Renal cortical epithelial cell (primary cell): Measurements from ENCODE around the gene KYAT1. TPM values are rescaled to one million over a fixed set of nuclear protein-coding genes. Genes with fewer than 3 reads are reported as not detected.
"Not testable (repeated sequence)": the region's sequence is repeated elsewhere in the genome, so short reads cannot be mapped to it uniquely, and the experiment has no call there.

Source experiments
- DNase-seq: peaks from one replicate; pipeline ENCODE4 v3.0.0-alpha.2; 2011; ENCODE audit warnings: low read depth
- total RNA-seq: library from RNA; depleted of rRNA; stranded (reverse); fragments of >200 nt; gene quantifications from 2 replicates; pipeline ENCODE4 v1.2.3, GENCODE V29; 2014

KYAT1 gene
- total RNA-seq, 1 donor from 2014 or later = 10.5 TPM

DNA sequence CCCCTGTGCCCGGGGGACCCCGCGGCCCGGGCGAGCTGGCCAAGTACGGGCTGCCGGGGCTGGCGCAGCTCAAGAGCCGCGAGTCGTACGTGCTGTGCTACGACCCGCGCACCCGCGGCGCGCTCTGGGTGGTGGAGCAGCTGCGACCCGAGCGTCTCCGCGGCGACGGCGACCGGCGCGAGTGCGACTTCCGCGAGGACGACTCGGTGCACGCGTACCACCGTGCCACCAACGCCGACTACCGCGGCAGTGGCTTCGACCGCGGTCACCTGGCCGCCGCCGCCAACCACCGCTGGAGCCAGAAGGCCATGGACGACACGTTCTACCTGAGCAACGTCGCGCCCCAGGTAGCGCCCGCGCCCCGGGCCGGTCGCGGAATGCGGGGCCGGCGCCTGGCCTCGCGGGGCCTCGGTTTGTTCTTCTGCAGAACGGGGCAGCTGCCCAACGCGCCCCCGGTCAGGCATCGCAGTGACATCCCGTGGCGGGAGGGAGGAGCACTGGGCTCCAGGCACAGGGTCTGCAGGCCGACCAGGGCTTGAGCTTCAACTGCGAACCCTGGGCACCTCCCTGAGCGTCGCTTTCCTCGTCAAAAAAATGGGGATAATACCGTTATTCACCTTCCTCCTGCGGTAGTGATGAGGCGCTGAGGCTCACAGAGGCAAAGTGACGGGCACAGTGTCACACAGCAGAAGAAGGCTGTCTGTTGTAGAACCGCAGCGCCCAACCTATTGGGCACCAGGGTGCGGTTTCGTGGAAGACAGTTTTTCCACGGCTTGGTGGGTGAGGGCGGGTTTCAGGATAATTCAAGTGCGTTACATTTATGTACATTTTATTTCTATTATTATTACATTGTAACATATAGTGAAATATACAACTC is 62.7 kb downstream of the KYAT1 start:
- no peak for DNase-seq

DNA sequence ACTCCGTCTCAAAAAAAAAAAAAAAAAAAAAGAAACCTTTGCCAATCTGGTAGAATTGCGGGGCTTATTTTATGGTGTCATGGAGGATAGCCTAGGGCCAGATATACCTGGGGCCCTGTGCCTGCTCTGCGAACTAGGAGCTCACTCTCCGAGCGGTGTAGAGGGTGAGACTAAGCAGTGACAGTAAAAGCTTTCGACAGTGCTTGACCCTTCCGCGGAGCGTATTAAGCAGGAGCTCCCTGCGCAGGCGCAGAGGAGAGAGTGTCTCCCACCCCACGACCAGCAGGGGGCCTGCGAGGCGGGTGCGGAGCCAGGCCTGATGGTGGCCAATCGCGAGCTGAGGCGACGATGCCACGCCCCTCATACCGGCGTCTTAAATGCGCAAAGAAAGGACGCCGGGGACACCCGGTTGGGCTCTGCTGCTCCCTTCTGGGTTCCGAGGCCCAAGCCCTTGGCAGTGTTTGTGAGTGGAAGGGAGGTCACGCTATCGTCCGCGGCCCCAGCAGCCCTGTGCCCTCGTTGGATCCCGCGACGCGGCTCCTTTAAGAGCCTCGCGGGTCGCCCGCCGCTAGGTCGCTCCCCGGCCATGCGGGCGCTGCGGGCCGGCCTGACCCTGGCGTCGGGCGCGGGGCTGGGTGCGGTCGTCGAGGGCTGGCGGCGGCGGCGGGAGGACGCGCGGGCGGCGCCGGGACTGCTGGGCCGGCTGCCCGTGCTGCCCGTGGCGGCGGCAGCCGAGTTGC is 63.5 kb downstream of the KYAT1 start, which contains the start of gene ENDOG:
Gene ENDOG, plus strand, starts transcription at position 402 of the 740 bp plus-strand sequence. Its CDS starts 185 bp downstream, at position 587.
- peak; percentile 89 for DNase-seq

- DNase-seq = no peak
Observed at GRCh38 chr9:128810873-128811272, 70.9 kb downstream of the KYAT1 start.

GRCh38 chr9:128809831-128810230 is 71.9 kb downstream of the KYAT1 start:
- DNase-seq = no peak

GRCh38 chr9:128809036-128809599 is 72.6 kb downstream of the KYAT1 start:
- DNase-seq = no peak

DNA sequence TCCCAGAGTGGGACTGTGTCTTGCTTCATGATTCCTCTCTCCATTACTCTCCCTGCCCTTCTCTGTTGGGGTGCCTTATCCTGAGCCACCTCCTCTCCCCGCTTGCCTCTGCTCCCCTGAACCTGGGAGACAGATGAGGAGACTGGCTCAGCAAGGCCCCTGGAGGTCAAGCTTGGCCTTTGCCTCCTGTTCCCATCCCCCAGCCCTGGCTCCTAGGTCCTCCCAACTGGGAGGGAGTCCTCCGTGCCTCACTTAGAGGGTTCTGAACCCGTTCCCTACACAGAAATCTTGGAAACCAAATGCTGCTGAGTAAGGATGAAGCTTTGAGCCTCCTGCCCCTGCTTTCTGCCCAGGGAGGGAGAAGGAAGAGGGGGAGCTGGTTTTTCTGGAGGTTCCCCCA is 73.2 kb downstream of the KYAT1 start:
- DNase-seq = no peak

DNA sequence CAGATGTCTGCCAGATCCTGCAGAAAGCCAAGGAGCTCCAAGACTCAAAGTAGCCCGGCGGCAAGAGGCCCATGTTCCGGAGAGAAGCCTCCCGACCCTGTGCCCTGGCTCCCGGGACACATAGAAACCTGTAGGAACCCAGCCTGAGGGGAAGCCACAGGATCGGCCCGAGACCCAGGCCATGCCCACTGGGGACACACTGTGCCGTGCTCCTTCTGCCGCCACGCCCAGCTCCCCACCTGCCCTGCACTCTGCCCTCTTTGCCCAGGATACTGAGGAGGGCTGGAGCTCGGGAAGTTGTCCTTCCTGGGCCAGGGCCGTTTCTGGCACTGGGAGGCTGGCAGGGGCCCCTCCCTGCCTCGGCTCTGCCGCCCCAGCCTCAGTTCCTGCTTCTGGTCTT is 73.9 kb downstream of the KYAT1 start:
- DNase-seq = no peak

DNA sequence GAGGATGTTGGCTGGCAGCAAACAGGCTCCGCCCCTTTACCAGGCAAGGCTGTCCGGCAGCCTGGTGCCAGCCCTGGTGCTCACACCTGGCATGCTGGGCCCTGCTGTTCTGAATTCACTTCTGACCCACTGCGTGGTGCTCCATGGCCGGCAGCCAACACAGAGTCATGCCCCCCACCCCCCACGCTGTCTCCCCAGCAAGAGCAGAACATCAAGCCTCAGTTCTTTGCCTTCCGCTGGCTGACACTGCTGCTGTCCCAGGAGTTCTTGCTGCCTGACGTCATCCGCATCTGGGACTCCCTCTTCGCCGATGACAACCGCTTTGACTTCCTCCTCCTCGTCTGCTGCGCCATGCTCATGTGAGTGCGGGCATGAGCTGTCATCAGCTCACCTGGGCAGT is 76.1 kb downstream of the KYAT1 start:
- DNase-seq = no peak

- no peak for DNase-seq
Observed at GRCh38 chr9:128802482-128802881, 79.3 kb downstream of the KYAT1 start.

GRCh38 chr9:128800061-128800460 is 81.7 kb downstream of the KYAT1 start:
- no peak for DNase-seq

DNA sequence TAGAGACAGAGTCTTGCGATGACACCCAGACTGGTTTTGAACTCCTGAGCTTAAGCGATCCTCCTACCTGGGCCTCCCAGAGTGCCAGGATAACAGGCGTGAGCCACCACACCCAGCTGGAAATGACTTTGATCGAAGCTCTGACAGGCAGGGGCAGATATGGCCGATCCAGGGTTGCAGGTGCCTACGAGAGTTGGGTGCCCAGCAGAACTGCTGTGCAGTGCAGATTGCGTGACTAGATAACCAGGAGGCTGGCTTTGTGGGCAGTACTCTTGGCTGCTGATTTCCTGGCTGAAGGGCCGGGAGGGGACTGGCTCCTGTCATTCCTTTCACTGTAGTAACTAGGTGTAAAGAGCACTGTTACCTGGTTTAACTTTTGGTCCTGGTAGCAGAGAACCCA is 82.9 kb downstream of the KYAT1 start:
- no peak for DNase-seq

DNA sequence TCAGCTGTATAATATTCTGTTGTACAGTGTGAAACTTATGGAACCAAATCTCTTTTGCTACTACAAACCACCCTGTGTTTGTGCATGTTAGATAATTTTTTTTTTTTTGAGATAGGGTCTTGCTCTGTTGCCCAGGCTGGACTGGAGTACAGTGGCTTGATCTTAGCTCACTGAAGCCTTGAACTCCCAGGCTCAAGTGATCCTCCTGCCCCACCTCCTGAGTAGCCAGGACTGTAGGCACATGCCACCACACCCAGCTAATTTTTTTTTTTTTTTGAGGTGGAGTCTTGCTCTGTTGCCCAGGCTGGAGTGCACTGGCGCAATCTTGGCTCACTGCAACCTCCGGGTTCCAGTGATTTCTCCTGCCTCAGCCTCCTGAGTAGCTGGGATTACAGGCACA is 86.8 kb downstream of the KYAT1 start:
- not testable (repeated sequence) for DNase-seq

GRCh38 chr9:128792978-128793686 is 88.6 kb downstream of the KYAT1 start:
- no peak for DNase-seq

DNA sequence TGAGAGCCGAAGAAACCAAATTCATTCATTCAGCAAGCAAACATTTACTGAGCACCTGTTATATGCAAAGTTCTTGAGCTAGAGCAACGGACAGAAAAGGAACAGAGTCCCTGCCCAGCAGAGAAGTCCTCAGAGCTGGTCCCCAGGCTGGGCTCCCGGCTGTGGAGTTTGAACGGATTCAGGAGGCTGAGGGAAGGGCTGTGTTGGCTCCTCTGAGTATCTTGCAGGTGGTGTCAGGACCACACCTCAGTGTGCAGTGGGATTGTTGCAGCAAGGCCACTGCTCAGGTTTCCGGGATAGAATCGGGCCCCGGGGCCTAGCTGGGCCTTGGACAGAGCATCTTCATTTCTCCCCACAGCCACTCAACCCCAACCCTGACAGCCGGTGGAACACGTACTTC is 89.6 kb downstream of the KYAT1 start:
- no peak for DNase-seq

DNA sequence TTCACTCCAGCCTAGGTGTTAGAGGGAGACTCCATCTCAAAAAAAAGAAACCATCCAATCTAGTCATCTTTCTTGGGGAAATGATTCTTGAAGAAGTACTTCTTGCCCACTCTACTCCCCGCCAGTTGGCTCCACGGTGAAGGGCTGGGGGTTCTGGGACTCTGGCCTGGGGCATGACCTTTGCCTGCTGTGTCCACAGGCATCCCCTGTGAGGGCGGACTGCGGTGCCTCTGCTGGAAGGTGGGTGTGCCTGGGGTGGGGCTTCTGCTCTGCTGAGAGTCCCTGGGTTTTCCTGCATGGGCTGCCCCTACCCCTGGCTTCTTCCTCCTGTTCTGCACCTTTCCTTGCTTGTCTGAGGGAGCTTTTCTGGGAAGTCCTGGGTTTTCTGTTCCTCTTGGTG is 91.2 kb downstream of the KYAT1 start:
- no peak for DNase-seq

DNA sequence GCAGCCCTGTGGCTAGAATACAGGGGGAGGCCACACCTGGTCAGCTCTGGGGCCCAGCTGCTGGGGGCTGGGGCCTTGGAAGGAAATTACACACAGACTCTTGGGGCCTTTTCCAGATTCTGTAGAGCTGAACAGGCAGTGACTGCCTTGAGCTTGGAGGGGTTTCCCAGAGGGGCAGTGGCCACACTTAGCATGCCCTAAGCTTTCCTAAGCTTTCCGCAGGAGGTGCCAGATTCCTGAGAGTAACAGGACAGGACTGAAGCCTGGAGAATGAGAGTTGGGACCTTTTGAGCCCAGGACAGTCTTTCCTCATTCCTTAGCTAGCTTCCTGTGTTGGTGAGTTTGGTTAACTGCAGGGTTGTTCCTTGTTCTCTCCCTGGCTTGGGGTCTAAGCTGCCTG is 93.3 kb downstream of the KYAT1 start:
- no peak for DNase-seq

- DNase-seq = no peak
Observed at GRCh38 chr9:128787659-128788058, 94.1 kb downstream of the KYAT1 start.

GRCh38 chr9:128786681-128787601 is 94.8 kb downstream of the KYAT1 start, which contains the start of gene TBC1D13:
TSS of gene TBC1D13 (plus strand) at chr9:128787253. CDS start at chr9:128787354, 101 bp downstream.
- no peak for DNase-seq

DNA sequence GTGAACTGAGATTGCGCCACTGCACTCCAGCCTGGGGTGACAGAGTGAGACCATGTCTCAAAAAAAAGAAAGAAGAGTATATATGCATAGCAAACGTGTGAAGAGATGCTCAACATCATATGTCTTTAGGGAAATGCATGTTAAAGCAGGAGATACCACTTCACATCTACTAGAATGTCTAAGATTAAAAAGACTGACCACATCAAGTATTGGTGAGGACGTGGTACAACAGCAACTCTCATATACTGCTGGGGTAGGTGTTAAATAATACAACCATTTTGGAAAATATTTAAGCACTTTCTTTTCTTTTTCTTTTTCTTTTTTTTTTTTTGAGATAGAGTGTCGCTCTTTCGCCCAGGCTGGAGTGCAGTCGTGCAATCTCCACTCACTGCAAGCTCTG is 96.3 kb downstream of the KYAT1 start:
- DNase-seq = no peak
